Transverse colon (tissue), 4 donors: ENCODE results near the gene POLR3A. TPM values are rescaled to one million over a fixed set of nuclear protein-coding genes. Genes with fewer than 3 reads are reported as not detected.

Experiments used
- DNase-seq: peaks from one replicate; pipeline ENCODE4 v3.0.0-alpha.2; 2019
- H3K27ac ChIP-seq, 4 donors: fragments of 200-600 bp; sonication (generic); 2 replicates each; pipeline ENCODE4 v1.5.1; 2016 to 2018; ENCODE audit warnings: inconsistent platforms in 4 of 4
- H3K27me3 ChIP-seq: fragments of 200-600 bp; sonication (generic); 2 replicates; pipeline ENCODE4 v1.5.1; 2017; ENCODE audit warnings: inconsistent platforms
- H3K36me3 ChIP-seq, 4 donors: fragments of 200-600 bp; sonication (generic); 2 replicates each; pipeline ENCODE4 v1.5.1; 2017 to 2019; ENCODE audit warnings: inconsistent platforms in 4 of 4
- H3K4me1 ChIP-seq, 4 donors: fragments of 200-600 bp; sonication (generic); 2 replicates each; pipeline ENCODE4 v1.5.1; 2017 to 2020; ENCODE audit warnings: inconsistent platforms in 4 of 4
- H3K4me3 ChIP-seq, 4 donors: fragments of 200-600 bp; sonication (generic); 1 replicate in 1 of 4; 2 replicates in 3 of 4; pipeline versions ENCODE4 v1.5.1 to v1.6.1; 2017 to 2019; ENCODE audit warnings: inconsistent platforms in 4 of 4
- H3K9me3 ChIP-seq, 2 donors: fragments of 200-600 bp; sonication (generic); 2 replicates each; pipeline ENCODE4 v1.5.1; 2017 to 2019; ENCODE audit warnings: inconsistent platforms in 2 of 2
- CTCF ChIP-seq, 5 experiments: fragments of 200-600 bp in 3 of 5; fragments of 450-650 bp in 2 of 5; sonication (generic) in 3 of 5; IDR thresholded peaks; 1 replicate in 2 of 5; 2 replicates in 3 of 5; pipeline ENCODE4 v1.5.1; 2016 to 2017; ENCODE audit warnings: antibody characterized with exemption in 5 of 5, inconsistent platforms in 3 of 5, mild to moderate bottlenecking in 2 of 5, moderate library complexity in 1 of 5
- EP300 ChIP-seq: sonication (generic); formaldehyde crosslinking; IDR thresholded peaks from one replicate; pipeline ENCODE4 v1.6.1; 2017; ENCODE audit warnings: antibody characterized with exemption, low read depth
- POLR2A ChIP-seq: fragments of 450-650 bp; IDR thresholded peaks from one replicate; pipeline ENCODE4 v1.6.1; 2016; ENCODE audit warnings: antibody characterized with exemption, mild to moderate bottlenecking, moderate library complexity
- POLR2AphosphoS5 ChIP-seq, 3 donors: sonication (generic); formaldehyde crosslinking; IDR thresholded peaks; one replicate each; pipeline ENCODE4 v1.6.1; 2016; ENCODE audit warnings: antibody characterized with exemption in 3 of 3
- WGBS, 2 donors: methylation state at CpG; one replicate each; pipeline ENCODE4 v1.1.5; 2018; ENCODE audit warnings: low coverage in 1 of 2; 5-methylcytosine and 5-hydroxymethylcytosine counted together
- in situ Hi-C, 4 donors: fragments of 200-750 bp; cut with MboI; loops; one replicate each; pipeline versions ENCODE4 v1.15.0 to v1.15.1; 2017; ENCODE audit warnings: low sequenced_read_pairs in 3 of 4, low pct_ligation_motif_present in 1 of 4, low pct_unique_long_range_greater_than_20kb in 1 of 4
- intact Hi-C: fragments of 100-400 bp; cut with DNase I; formaldehyde crosslinking; loops from one replicate; pipeline ENCODE4 v1.15.1; 2023; ENCODE audit warnings: low total_unique reads
- total RNA-seq, 4 donors: library from RNA; depleted of rRNA; stranded (reverse); fragments of >200 nt; gene quantifications; one replicate each; pipeline ENCODE4 v1.1.0, GENCODE V29; 2016

Gene POLR3A
- total RNA-seq, 4 donors from 2014 or later = 8.0 to 16.8 (median 13.1) TPM

- H3K4me1 ChIP-seq = no peaks in the 10 kb centered on the region
- in situ Hi-C loops (loop anchor here in 1 of 4 donors (25.0 kb wide), 1 partner anchor 173 kb away; no protein-coding TSS in a partner anchor), intact Hi-C loops (no loop called here)
- no peak for DNase-seq
- H3K9me3 ChIP-seq = no peaks in the 10 kb centered on the region
- H3K4me3 ChIP-seq = no peak overlapping the region
- WGBS, 2 donors = 81 to 85% methylated on average over 6 to 7 of the region's 7 CpGs
- no peak overlapping the region for H3K27ac ChIP-seq
- H3K36me3 ChIP-seq = peaks cover 0 to 86% (median 34%) of the 10 kb centered on the region in 4 donors
- no peaks in the 10 kb centered on the region for H3K27me3 ChIP-seq
- TF ChIP-seq EP300 (no peak), POLR2AphosphoS5 (IDR thresholded peaks at IDR 0.05) (no peak)
Observed at GRCh38 chr10:78010278-78010677, 19.0 kb downstream of the POLR3A start.

DNA sequence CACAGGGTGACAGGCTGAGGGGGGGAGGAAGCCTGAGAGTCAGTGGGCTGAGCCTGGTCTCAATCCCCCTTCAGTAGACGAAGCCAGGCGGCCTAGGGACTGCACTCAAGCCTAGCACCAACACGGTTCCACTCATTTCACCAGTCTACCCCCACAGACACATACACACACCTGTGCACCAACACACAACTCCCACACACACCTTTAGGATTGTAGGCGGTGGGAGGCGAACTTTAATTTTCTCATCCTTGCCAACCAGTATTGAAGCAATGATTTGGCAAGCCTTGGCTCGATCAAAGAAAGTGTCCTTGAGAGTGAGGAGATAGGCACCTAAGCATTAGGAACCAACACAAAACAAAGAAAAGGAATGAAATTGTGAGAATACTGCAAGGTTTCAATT lies 19.7 kb downstream of the POLR3A start:
- intact Hi-C loops (no loop called here), in situ Hi-C loops (loop anchor here in 1 of 4 donors (25.0 kb wide), 1 partner anchor 172 kb away; no protein-coding TSS in a partner anchor)
- no peak for TF ChIP-seq POLR2AphosphoS5 (IDR thresholded peaks at IDR 0.05)
- TF ChIP-seq EP300 = no peak
- no peak for TF ChIP-seq CTCF (IDR thresholded peaks at IDR 0.05)
- TF ChIP-seq POLR2A = no peak
- H3K27me3 ChIP-seq = no peaks in the 10 kb centered on the region
- 93 to 94% methylated on average over 4 to 6 of the region's 6 CpGs for WGBS, 2 donors
- H3K4me3 ChIP-seq = no peak overlapping the region
- DNase-seq = no peak
- no peak overlapping the region for H3K27ac ChIP-seq
- H3K9me3 ChIP-seq = no peaks in the 10 kb centered on the region
- no peaks in the 10 kb centered on the region for H3K4me1 ChIP-seq
- peaks cover 0 to 86% (median 32%) of the 10 kb centered on the region in 4 donors for H3K36me3 ChIP-seq

GRCh38 chr10:78007172-78007571 lies 22.1 kb downstream of the POLR3A start:
- DNase-seq = no peak
- no peaks in the 10 kb centered on the region for H3K4me1 ChIP-seq
- H3K27me3 ChIP-seq = no peaks in the 10 kb centered on the region
- in situ Hi-C loops (loop anchor here in 1 of 4 donors (25.0 kb wide), 1 partner anchor 170 kb away; no protein-coding TSS in a partner anchor), intact Hi-C loops (no loop called here)
- TF ChIP-seq POLR2A (no peak), CTCF (IDR thresholded peaks at IDR 0.05) (no peak), POLR2AphosphoS5 (IDR thresholded peaks at IDR 0.05) (no peak), EP300 (no peak)
- H3K36me3 ChIP-seq = peaks cover 0 to 88% (median 27%) of the 10 kb centered on the region in 4 donors
- WGBS, 2 donors = 63 to 71% methylated on average over 1 of the region's 1 CpG
- no peak overlapping the region for H3K4me3 ChIP-seq
- no peaks in the 10 kb centered on the region for H3K9me3 ChIP-seq
- H3K27ac ChIP-seq = no peak overlapping the region

DNA sequence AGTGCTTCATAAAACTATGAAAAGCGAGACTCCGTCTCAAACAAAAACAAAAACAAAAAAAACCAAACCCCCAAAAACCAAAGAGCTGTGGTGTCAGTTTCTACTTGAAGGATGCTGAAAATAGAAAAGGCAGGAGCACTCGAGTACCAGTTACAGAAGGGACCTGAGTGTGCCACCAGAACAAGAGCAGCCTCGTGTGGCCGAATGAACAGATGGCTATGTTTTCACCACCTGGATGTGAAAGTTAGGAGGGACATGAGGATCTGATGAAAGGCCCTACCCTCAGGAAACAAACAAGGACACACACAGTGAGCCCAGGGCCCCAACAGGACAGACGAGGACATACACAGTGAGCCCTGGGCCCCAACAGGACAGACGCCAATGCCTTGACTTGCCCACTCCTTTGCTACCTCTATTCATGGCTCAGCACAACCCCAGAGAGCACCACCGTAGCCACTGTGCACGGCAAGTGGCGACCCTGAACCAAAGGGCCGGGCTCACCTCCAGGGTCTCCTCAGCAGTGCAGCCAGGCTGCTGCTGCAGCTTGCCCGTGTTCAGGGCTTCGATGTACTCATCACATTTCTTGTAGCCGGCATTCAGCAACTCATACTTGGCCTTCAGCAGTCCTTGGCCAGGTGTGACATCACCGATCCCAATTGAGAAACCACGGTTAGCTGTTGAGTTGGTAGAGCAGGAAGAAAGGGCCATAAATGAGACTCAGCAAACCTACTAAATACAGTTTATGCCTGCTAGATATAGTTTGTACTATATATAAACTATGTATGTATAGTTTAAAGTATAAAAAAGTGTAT lies 24.9 kb downstream of the POLR3A start:
- H3K4me3 ChIP-seq = no peak overlapping the region
- H3K27me3 ChIP-seq = no peaks in the 10 kb centered on the region
- no peak overlapping the region for H3K27ac ChIP-seq
- 83 to 92% methylated on average over 2 to 16 of the region's 16 CpGs for WGBS, 2 donors
- no peak for DNase-seq
- peaks cover 0 to 90% (median 34%) of the 10 kb centered on the region in 4 donors for H3K36me3 ChIP-seq
- in situ Hi-C loops = loop anchor here in 1 of 4 donors (25.0 kb wide), 1 partner anchor 167 kb away; no protein-coding TSS in a partner anchor
- no peak for TF ChIP-seq POLR2AphosphoS5 (IDR thresholded peaks at IDR 0.05)
- no peak for TF ChIP-seq EP300
- TF ChIP-seq CTCF (IDR thresholded peaks at IDR 0.05) = no peak
- no peak for TF ChIP-seq POLR2A
- H3K9me3 ChIP-seq = no peaks in the 10 kb centered on the region
- intact Hi-C loops = no loop called here
- H3K4me1 ChIP-seq = no peaks in the 10 kb centered on the region
